GM23248 (cell line): Measurements from ENCODE around the gene BCAS1.

Experiments used
- EZH2 ChIP-seq: fragments of 200-600 bp; sonication (generic); IDR thresholded peaks from 2 replicates; pipeline ENCODE4 v1.6.1; 2018; ENCODE audit warnings: antibody characterized with exemption, mild to moderate bottlenecking; ENCODE audit not compliant: insufficient read depth, poor library complexity, severe bottlenecking
- EZH2phosphoT487 ChIP-seq: fragments of 200-600 bp; sonication (generic); IDR thresholded peaks from 2 replicates; pipeline ENCODE4 v1.6.1; 2018; ENCODE audit warnings: antibody characterized with exemption, moderate library complexity, mild to moderate bottlenecking, low read depth; ENCODE audit not compliant: insufficient read depth

- TF ChIP-seq EZH2 (no peak), EZH2phosphoT487 (no peak)
Measured at GRCh38 chr20:53927990-53928389, 142.4 kb downstream of the BCAS1 start.
